OCI-LY1 (cell line): ENCODE measurements around the gene DCLK1.

ENCODE experiments used
- H2AFZ ChIP-seq: fragments of 200-600 bp; sonication (generic), shearing (Covaris generic); 2 replicates; pipeline ENCODE4 v1.6.0; 2014; ENCODE audit warnings: antibody characterized with exemption, mild to moderate bottlenecking, low read length
- H3F3A ChIP-seq: fragments of 200-600 bp; sonication (generic), shearing (Covaris generic); 2 replicates; pipeline ENCODE4 v1.6.0; 2014; ENCODE audit warnings: mild to moderate bottlenecking, antibody characterized with exemption, low read length, moderate library complexity; ENCODE audit not compliant: insufficient read depth
- H3K27ac ChIP-seq: fragments of 200-600 bp; sonication (generic); 2 replicates; pipeline ENCODE4 v1.5.1; 2014; ENCODE audit warnings: low read length, mixed run types, mild to moderate bottlenecking, low read depth; ENCODE audit not compliant: poor library complexity, severe bottlenecking
- H3K27me3 ChIP-seq: fragments of 200-600 bp; sonication (generic); 2 replicates; pipeline ENCODE4 v1.6.0; 2014; ENCODE audit warnings: antibody characterized with exemption, mild to moderate bottlenecking, low read length, moderate library complexity; ENCODE audit not compliant: insufficient read depth
- H3K36me3 ChIP-seq: fragments of 200-600 bp; sonication (generic); 2 replicates; pipeline ENCODE4 v1.6.1; 2014; ENCODE audit warnings: mild to moderate bottlenecking, antibody characterized with exemption, low read length, moderate library complexity, mixed read lengths; ENCODE audit not compliant: insufficient read depth
- H3K4me1 ChIP-seq: fragments of 200-600 bp; sonication (generic); 2 replicates; pipeline ENCODE4 v1.5.1; 2014; ENCODE audit warnings: mild to moderate bottlenecking, low read length, moderate library complexity; ENCODE audit not compliant: insufficient read depth, severe bottlenecking
- H3K4me2 ChIP-seq: fragments of 200-600 bp; sonication (generic), shearing (Covaris generic); 2 replicates; pipeline ENCODE4 v1.6.1; 2014; ENCODE audit warnings: low read length
- H3K4me3 ChIP-seq: fragments of 200-600 bp; sonication (generic); 2 replicates; pipeline ENCODE4 v1.5.1; 2014; ENCODE audit warnings: low read length, low read depth, mild to moderate bottlenecking, mixed read lengths; ENCODE audit not compliant: poor library complexity, severe bottlenecking
- H3K79me2 ChIP-seq: fragments of 200-600 bp; shearing (Covaris generic); 2 replicates; pipeline ENCODE4 v1.6.1; 2016; ENCODE audit warnings: mixed run types, low read length, mixed read lengths; ENCODE audit not compliant: insufficient read depth
- H3K9ac ChIP-seq: fragments of 200-600 bp; sonication (generic), shearing (Covaris generic); 2 replicates; pipeline ENCODE4 v1.6.1; 2014; ENCODE audit warnings: mild to moderate bottlenecking, low read length, mixed read lengths
- H3K9me2 ChIP-seq: fragments of 200-600 bp; sonication (generic), shearing (Covaris generic); 2 replicates; pipeline ENCODE4 v1.6.1; 2014; ENCODE audit warnings: low read depth, mild to moderate bottlenecking, low read length, mixed read lengths
- H3K9me3 ChIP-seq: fragments of 200-600 bp; shearing (Covaris generic); 2 replicates; pipeline ENCODE4 v1.6.1; 2014; ENCODE audit warnings: low read length, mixed read lengths
- H4K20me1 ChIP-seq: fragments of 200-600 bp; sonication (generic), shearing (Covaris generic); 2 replicates; pipeline ENCODE4 v1.6.0; 2016; ENCODE audit warnings: mild to moderate bottlenecking, low read length; ENCODE audit not compliant: insufficient read depth
- EZH2 ChIP-seq: fragments of 200-600 bp; sonication (generic), shearing (Covaris generic); IDR thresholded peaks from 2 replicates; pipeline ENCODE4 v1.8.0; 2017; ENCODE audit warnings: borderline replicate concordance, mixed run types, mild to moderate bottlenecking, antibody characterized with exemption, low read length, moderate library complexity, mixed read lengths
- TF ChIP-seq, protein P1 (sequence below): fragments of 200-600 bp; sonication (generic), shearing (Covaris generic); IDR thresholded peaks from 2 replicates; pipeline ENCODE4 v1.5.1; 2017; ENCODE audit warnings: mild to moderate bottlenecking, antibody characterized with exemption, low read length, moderate library complexity, mixed read lengths

DCLK1 gene

DNA sequence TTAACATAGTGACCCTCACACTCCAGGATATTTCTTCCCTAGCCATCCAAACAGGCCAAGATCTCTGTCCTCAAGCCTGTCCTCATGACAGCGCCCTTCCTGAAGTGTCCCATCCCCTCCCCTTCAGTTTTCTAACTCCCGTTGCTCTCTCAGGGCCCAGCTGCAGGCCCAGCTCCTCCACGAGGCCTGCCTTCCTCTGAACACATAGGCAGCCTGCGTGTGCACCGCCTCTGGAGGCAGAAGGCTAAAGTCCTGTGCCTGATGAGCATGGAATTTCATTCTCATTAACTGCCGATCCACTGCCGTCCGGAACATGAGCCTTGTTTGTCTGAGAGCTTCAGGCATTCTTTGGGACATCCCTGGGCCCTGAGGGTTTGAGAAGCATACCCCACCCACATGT lies 306.4 kb downstream of the DCLK1 start:
- H3K4me1 ChIP-seq, result no peaks in the 10 kb centered on the region
- H3K36me3 ChIP-seq, result no peaks in the 10 kb centered on the region
- no peaks in the 10 kb centered on the region for H3K79me2 ChIP-seq
- no peak overlapping the region for H3K27ac ChIP-seq
- no peak for TF ChIP-seq EZH2
- TF ChIP-seq, protein P1, sequence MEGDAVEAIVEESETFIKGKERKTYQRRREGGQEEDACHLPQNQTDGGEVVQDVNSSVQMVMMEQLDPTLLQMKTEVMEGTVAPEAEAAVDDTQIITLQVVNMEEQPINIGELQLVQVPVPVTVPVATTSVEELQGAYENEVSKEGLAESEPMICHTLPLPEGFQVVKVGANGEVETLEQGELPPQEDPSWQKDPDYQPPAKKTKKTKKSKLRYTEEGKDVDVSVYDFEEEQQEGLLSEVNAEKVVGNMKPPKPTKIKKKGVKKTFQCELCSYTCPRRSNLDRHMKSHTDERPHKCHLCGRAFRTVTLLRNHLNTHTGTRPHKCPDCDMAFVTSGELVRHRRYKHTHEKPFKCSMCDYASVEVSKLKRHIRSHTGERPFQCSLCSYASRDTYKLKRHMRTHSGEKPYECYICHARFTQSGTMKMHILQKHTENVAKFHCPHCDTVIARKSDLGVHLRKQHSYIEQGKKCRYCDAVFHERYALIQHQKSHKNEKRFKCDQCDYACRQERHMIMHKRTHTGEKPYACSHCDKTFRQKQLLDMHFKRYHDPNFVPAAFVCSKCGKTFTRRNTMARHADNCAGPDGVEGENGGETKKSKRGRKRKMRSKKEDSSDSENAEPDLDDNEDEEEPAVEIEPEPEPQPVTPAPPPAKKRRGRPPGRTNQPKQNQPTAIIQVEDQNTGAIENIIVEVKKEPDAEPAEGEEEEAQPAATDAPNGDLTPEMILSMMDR, result no peak
- H3K4me3 ChIP-seq, result no peak overlapping the region
- no peaks in the 10 kb centered on the region for H3K9me2 ChIP-seq
- H3K9me3 ChIP-seq, result no peaks in the 10 kb centered on the region
- H4K20me1 ChIP-seq, result no peaks in the 10 kb centered on the region
- H3K27me3 ChIP-seq, result no peaks in the 10 kb centered on the region
- no peak overlapping the region for H3K4me2 ChIP-seq
- H3F3A ChIP-seq, result no peaks in the 10 kb centered on the region
- H3K9ac ChIP-seq, result no peak overlapping the region
- H2AFZ ChIP-seq, result no peak overlapping the region

DNA sequence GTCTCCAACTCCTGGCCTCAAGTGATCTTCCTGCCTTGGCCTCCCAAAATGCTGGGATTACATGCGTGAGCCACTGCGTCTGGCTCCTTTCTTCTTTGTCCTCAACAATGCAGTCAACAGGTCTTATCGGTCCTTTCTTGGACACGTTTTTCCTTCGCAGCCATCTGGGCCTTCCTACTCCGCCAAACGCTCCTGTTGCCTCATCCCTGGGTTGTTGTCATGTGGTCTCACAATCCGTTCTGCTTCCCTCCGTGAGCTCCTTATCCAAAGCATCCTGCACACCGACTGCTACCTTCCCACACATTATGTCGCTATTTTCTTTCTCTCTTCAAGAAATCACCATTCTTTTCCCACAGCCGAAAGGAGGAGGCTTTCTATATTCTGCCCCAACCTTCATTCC lies 306.8 kb downstream of the DCLK1 start:
- Histone ChIP-seq H2AFZ (no peak overlapping the region), H3K9ac (no peak overlapping the region), H3K4me2 (no peak overlapping the region), H4K20me1 (no peaks in the 10 kb centered on the region), H3K9me2 (no peaks in the 10 kb centered on the region), H3F3A (no peaks in the 10 kb centered on the region), H3K9me3 (no peaks in the 10 kb centered on the region), H3K4me1 (no peaks in the 10 kb centered on the region), H3K79me2 (no peaks in the 10 kb centered on the region), H3K27ac (no peak overlapping the region), H3K36me3 (no peaks in the 10 kb centered on the region), H3K4me3 (no peak overlapping the region), H3K27me3 (no peaks in the 10 kb centered on the region)
- TF ChIP-seq, protein P1, result no peak
- TF ChIP-seq EZH2, result no peak

DNA sequence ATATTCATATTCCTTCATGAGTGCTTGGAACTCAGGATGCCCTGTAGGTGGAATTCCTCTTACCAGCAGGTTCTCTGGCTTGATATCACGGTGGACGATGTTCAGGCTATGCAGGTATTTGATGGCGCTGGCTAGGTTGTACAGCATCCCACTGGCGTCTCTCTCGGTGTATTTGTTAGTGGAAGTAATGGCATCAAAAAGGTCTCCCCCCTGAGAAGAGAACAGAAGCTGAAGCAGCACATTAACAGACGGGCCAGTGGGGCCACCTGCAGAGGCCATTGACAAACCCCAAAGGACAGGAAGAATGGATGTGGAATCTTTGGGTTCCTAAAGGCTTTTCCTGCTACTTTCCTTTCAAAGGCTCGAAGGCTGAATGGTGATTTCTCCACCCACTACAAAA lies 308.5 kb downstream of the DCLK1 start:
- H3K79me2 ChIP-seq, result no peaks in the 10 kb centered on the region

More for the DNA sequence above, 308.5 kb downstream of the DCLK1 start:
- H3K4me3 ChIP-seq, result no peak overlapping the region
- no peak overlapping the region for H3K9ac ChIP-seq
- H3F3A ChIP-seq, result no peaks in the 10 kb centered on the region
- no peaks in the 10 kb centered on the region for H3K9me2 ChIP-seq
- no peak overlapping the region for H2AFZ ChIP-seq
- no peaks in the 10 kb centered on the region for H3K27me3 ChIP-seq
- no peaks in the 10 kb centered on the region for H3K9me3 ChIP-seq
- no peak overlapping the region for H3K27ac ChIP-seq
- H3K4me1 ChIP-seq, result no peaks in the 10 kb centered on the region
- H4K20me1 ChIP-seq, result no peaks in the 10 kb centered on the region
- no peaks in the 10 kb centered on the region for H3K36me3 ChIP-seq
- TF ChIP-seq, protein P1, result no peak
- TF ChIP-seq EZH2, result no peak
- H3K4me2 ChIP-seq, result no peak overlapping the region
